ENCODE data around the gene TCF4. TPM values are rescaled to one million over a fixed set of nuclear protein-coding genes. Genes with fewer than 3 reads are reported as not detected.
A peak's percentile ranks its signal among the peaks of the same experiment; 100 is the strongest.

Gene TCF4
- total RNA-seq, 1 experiment from 2014 or later = 104 TPM

GRCh38 chr18:55473058-55473457 lies 114.9 kb downstream of the TCF4 start:
- peak overlapping the region; percentile 61 for H3K27ac Mint-ChIP-seq

More at GRCh38 chr18:55473058-55473457, 114.9 kb downstream of the TCF4 start:
- H3K36me3 Mint-ChIP-seq = no peaks in the 10 kb centered on the region
- CTCF ChIA-PET = no interaction called here
- H3K4me1 Mint-ChIP-seq = peaks cover 77% of the 10 kb centered on the region
- POLR2A ChIA-PET = no interaction called here
- no peaks in the 10 kb centered on the region for H3K9me3 Mint-ChIP-seq
- H3K27me3 Mint-ChIP-seq (ENCODE audit: low read depth) = no peaks in the 10 kb centered on the region
- DNase-seq (ENCODE audit: low spot score) = no peak
- H3K4me3 Mint-ChIP-seq = no peak overlapping the region
- TF ChIP-seq ARID4B (CRISPR knock-in tag; IDR thresholded peaks at IDR 0.05; ENCODE audit: borderline replicate concordance) (no peak), ATF3 (CRISPR knock-in tag; conservative IDR thresholded peaks at IDR 0.05) (no peak), ZNF317 (CRISPR knock-in tag; IDR thresholded peaks at IDR 0.05; ENCODE audit: borderline replicate concordance, low read depth) (no peak), ZNF281 (CRISPR knock-in tag; IDR thresholded peaks at IDR 0.05) (no peak), IRF2 (CRISPR knock-in tag; IDR thresholded peaks at IDR 0.05; ENCODE audit: borderline replicate concordance, low read depth) (no peak), SP1 (CRISPR knock-in tag; conservative IDR thresholded peaks at IDR 0.05) (no peak), ATF6 (CRISPR knock-in tag; IDR thresholded peaks at IDR 0.05) (no peak), JAZF1 (CRISPR knock-in tag; IDR thresholded peaks at IDR 0.05) (no peak)
- peak; percentile 61 for ATAC-seq

All from WTC11 (cell line).